Neural crest cell (in vitro differentiated cells): ENCODE data around the gene LRRC26. TPM values are rescaled to one million over a fixed set of nuclear protein-coding genes. Genes with fewer than 3 reads are reported as not detected.
"Not testable (repeated sequence)": the region's sequence is repeated elsewhere in the genome, so short reads cannot be mapped to it uniquely, and the experiment has no call there.

ENCODE experiments used
- DNase-seq: peaks from one replicate; pipeline ENCODE4 v3.0.0; 2021; ENCODE audit warnings: low read depth, mixed read lengths, low spot score
- H3K27ac Mint-ChIP-seq: one replicate; pipeline ENCODE4 v1.8.0; 2021; ENCODE audit warnings: mild to moderate bottlenecking, mixed read lengths; ENCODE audit not compliant: unreplicated experiment
- H3K27me3 Mint-ChIP-seq: 2 replicates; pipeline ENCODE4 v1.8.0; 2021; ENCODE audit warnings: low read depth, mild to moderate bottlenecking, mixed read lengths
- H3K36me3 Mint-ChIP-seq: 2 replicates; pipeline ENCODE4 v1.8.0; 2021; ENCODE audit warnings: low read depth, mild to moderate bottlenecking, mixed read lengths
- H3K4me1 Mint-ChIP-seq: 2 replicates; pipeline ENCODE4 v1.8.0; 2021; ENCODE audit warnings: mixed read lengths
- H3K4me3 Mint-ChIP-seq: one replicate; pipeline ENCODE4 v1.8.0; 2021; ENCODE audit warnings: mild to moderate bottlenecking, mixed read lengths
- H3K9me3 Mint-ChIP-seq: 2 replicates; pipeline ENCODE4 v1.8.0; 2021; ENCODE audit warnings: mixed read lengths
- total RNA-seq: library from RNA; stranded (reverse); gene quantifications from 2 replicates; pipeline ENCODE4 v1.2.1, GENCODE V29; 2021
- TF ChIP-seq, protein P1 (sequence below): fragments of 200-600 bp; sonication (generic); conservative IDR thresholded peaks from 2 replicates; pipeline ENCODE4 v1.5.0; 2021; ENCODE audit warnings: antibody characterized with exemption, mild to moderate bottlenecking

Gene LRRC26
- total RNA-seq, 1 donor from 2014 or later = 0.37 TPM

GRCh38 chr9:137138058-137138721, 31.7 kb downstream of the LRRC26 start:
- Mint-ChIP-seq H3K4me3 (no peak overlapping the region), H3K4me1 (no peaks in the 10 kb centered on the region), H3K27ac (no peak overlapping the region), H3K27me3 (peaks cover 94% of the 10 kb centered on the region), H3K36me3 (no peaks in the 10 kb centered on the region), H3K9me3 (no peaks in the 10 kb centered on the region)
- no peak for DNase-seq
- TF ChIP-seq, protein P1, sequence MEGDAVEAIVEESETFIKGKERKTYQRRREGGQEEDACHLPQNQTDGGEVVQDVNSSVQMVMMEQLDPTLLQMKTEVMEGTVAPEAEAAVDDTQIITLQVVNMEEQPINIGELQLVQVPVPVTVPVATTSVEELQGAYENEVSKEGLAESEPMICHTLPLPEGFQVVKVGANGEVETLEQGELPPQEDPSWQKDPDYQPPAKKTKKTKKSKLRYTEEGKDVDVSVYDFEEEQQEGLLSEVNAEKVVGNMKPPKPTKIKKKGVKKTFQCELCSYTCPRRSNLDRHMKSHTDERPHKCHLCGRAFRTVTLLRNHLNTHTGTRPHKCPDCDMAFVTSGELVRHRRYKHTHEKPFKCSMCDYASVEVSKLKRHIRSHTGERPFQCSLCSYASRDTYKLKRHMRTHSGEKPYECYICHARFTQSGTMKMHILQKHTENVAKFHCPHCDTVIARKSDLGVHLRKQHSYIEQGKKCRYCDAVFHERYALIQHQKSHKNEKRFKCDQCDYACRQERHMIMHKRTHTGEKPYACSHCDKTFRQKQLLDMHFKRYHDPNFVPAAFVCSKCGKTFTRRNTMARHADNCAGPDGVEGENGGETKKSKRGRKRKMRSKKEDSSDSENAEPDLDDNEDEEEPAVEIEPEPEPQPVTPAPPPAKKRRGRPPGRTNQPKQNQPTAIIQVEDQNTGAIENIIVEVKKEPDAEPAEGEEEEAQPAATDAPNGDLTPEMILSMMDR = no peak

- no peak overlapping the region for H3K4me3 Mint-ChIP-seq
- TF ChIP-seq, protein P1 = no peak
- no peak overlapping the region for H3K27ac Mint-ChIP-seq
- DNase-seq = no peak
- no peaks in the 10 kb centered on the region for H3K4me1 Mint-ChIP-seq
- H3K36me3 Mint-ChIP-seq = no peaks in the 10 kb centered on the region
- H3K9me3 Mint-ChIP-seq = no peaks in the 10 kb centered on the region
- peaks cover 91% of the 10 kb centered on the region for H3K27me3 Mint-ChIP-seq
These were observed 32.8 kb downstream of the LRRC26 start for GRCh38 chr9:137136881-137137607.

DNA sequence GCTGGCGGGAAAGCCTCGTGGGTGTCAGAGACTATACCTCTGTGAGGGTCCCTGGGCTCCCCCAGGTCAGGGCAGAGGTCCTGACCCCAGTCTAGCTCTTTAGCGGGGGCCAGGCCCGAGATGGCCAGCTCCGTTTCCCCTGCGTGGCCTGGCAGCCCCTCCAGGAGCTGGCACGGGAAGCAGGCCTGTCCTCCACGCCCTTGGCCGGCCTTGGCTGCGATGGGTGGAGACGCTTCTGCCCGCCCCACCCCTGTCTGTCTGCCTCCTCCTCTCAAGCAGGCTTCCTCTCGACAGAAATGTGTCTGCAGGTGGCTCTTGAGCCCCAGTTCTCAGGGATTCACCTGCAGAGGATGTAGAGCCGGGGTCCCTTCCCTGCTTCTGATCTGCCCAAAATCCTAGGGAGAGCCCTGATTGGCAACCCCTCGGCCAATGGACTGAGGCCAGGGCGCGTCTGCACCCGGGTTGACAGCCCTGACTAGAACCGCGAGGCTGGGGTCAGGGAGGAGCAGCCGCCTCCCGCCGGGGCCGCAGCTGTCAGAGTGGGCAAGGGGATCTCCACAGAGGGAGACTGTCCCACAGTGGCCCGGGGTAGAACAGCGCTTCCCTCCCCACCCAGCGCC, 33.5 kb downstream of the LRRC26 start:
- H3K4me1 Mint-ChIP-seq = no peaks in the 10 kb centered on the region
- H3K4me3 Mint-ChIP-seq = no peak overlapping the region
- DNase-seq = no peak
- TF ChIP-seq, protein P1 = no peak
- H3K27me3 Mint-ChIP-seq = peaks cover 87% of the 10 kb centered on the region
- no peaks in the 10 kb centered on the region for H3K36me3 Mint-ChIP-seq
- H3K27ac Mint-ChIP-seq = no peak overlapping the region
- H3K9me3 Mint-ChIP-seq = no peaks in the 10 kb centered on the region

DNA sequence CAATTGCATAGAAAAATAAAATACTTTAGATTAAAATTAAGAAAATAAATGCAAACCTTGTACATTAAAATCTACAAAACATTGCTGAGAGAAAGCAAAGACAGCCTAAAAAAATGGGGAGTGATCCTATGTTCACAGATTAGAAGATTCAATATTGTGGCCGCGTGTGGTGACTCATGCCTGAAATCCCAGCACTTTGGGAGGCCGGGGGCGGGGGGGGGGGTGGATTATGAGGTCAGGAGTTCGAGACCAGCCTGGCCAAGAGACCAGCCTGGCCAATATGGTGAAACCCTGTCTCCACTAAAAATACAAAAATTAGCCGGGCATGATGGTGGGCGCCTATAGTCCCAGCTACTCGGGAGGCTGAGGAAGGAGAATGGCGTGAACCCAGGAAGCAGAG, 34.7 kb downstream of the LRRC26 start:
- not testable (repeated sequence) for H3K27ac Mint-ChIP-seq, H3K4me3 Mint-ChIP-seq, H3K9me3 Mint-ChIP-seq, H3K36me3 Mint-ChIP-seq, DNase-seq, H3K4me1 Mint-ChIP-seq
- peaks cover 80% of the 10 kb centered on the region for H3K27me3 Mint-ChIP-seq

DNA sequence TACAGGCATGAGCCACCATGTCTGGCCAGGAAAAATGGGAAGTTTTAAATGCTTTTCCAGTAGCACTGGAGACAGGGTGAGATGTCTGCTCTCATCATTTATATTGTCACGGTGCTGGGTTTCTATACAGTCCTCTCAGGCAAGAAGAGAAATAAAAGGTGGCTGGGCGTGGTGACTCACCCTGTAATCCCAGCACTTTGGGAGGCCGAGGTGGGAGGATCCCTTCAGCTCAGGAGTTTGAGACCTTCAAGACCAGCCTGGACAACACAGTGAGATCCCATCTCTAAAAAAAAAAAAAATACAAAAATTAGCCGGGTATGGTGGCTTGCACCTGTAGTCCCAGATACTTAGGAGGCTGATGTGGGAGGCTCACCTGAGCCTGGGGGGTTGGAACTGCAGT, 35.7 kb downstream of the LRRC26 start:
- Mint-ChIP-seq H3K4me3 (no peak overlapping the region), H3K36me3 (no peaks in the 10 kb centered on the region), H3K4me1 (no peaks in the 10 kb centered on the region), H3K9me3 (no peaks in the 10 kb centered on the region), H3K27me3 (peaks cover 71% of the 10 kb centered on the region), H3K27ac (no peak overlapping the region)
- TF ChIP-seq, protein P1 = no peak
- no peak for DNase-seq
